G401 (cell line): ENCODE results near the gene ECT2. TPM values are rescaled to one million over a fixed set of nuclear protein-coding genes. Genes with fewer than 3 reads are reported as not detected.
"Not testable (repeated sequence)": the region's sequence is repeated elsewhere in the genome, so short reads cannot be mapped to it uniquely, and the experiment has no call there.

ENCODE experiments used
- DNase-seq: peaks from one replicate; pipeline ENCODE4 v3.0.0-alpha.2; 2015; ENCODE audit warnings: low spot score
- in situ Hi-C: cut with HindIII; loops from 2 replicates; pipeline ENCODE4 v1.10.0; 2016; ENCODE audit warnings: low sequenced_read_pairs, mixed read lengths
- total RNA-seq: library from RNA; depleted of rRNA; stranded (reverse); fragments of >200 nt; shearing (Covaris generic); gene quantifications from 2 replicates; pipeline ENCODE4 v1.2.3, GENCODE V29; 2014

ECT2 gene
- total RNA-seq, 1 experiment from 2014 or later: 90.0 TPM

- no peak for DNase-seq
- in situ Hi-C loops: no loop called here
These were observed 15.5 kb upstream of the ECT2 start for GRCh38 chr3:172735014-172735413.

DNA sequence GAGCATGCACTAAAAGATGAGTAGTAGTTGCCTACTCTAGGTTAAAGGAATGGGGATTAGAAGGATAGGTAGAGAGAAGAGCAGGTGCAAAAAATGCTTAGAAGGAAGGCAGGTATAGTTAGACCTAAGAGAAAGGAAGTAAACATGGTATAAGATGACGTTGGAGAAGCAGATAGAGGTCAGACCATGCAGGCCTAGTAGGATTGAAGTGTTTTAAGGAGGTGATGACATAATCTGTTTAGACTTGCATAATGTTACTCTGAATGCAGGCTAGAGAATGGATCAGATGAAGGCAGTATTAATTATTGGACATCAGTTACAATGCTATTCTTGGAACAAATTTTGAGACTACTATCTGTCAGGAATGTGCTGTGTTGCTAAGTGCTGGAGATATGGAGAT lies 11.1 kb upstream of the ECT2 start:
- in situ Hi-C loops: no loop called here
- DNase-seq: no peak

GRCh38 chr3:172746475-172746874 lies 4.1 kb upstream of the ECT2 start:
- in situ Hi-C loops: no loop called here
- no peak for DNase-seq

DNA sequence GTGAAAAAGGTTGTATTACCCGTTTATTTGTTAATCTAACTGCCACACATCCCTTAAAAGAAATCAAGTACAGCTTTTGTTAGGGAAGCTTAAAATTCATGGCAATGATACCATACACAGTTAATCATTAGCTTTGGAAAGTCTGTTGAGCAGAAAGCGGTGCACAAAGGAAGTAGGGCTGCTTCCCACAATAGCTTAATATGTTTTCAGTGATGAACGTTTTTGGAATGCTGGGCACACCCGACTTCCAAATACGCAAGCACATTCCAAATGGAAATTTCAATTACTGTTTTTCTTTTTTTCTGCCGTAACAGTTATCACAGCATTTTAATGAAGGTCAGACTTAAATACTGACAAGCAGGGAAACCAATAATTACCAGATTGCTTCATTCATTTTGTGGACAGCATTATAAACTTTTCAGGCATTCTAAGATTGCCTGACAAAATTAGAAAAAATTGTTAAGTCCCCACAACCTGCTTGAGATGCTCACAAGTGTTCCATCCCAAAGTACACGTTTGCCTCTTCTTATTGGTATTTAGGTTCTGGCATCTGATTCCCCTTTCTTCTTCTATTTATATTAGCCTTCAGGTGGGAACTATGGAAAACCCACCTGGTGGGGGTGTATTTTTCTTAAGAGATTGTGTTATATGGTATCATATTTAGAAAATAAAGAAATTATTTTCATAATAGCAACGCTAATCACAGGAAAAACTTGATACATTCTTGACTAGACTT lies 1.1 kb upstream of the ECT2 start:
- DNase-seq: peak; percentile 22
- in situ Hi-C loops: no loop called here

DNA sequence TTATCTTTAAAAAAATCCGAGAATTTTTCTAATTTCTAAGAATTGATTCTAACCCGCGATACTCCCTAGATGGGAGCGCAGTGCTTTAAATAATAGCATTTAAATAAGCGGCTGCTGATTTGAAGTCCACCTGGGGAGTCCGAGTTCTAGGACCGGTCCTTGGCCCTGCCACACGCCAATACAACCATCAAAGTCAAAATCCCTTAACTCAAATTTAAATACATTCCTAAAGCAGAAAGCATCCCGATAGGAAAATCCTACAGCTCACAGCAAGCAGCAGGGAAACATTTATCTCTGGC lies 508 bp upstream of the ECT2 start:
- in situ Hi-C loops: no loop called here
- no peak for DNase-seq

DNA sequence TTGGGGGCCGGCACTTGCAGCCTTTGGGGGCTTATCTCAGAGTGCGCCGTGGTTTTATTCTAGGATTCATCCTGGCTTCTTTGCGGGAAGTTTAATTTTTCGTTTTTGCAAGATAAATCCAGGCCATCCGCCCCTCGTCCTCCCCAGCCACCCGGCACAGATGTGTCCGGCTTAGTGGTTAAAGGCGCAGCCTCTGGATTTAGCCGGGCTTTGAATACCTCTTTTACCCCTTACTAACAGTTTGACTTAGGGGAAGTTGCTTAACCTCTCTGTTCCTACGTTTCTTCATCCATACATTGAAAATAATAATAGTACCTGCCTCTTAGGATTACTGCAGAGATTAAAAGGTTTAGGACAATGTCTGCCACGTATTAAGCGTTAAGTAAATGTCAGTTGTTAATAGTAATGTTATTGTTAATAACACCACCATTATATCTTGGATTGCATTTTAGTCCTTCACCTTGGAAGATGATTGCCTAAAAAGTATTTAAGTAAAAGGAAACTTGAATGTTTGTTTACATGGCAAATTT lies 714 bp downstream of the ECT2 start:
- peak; percentile 18 for DNase-seq
- in situ Hi-C loops: no loop called here

DNA sequence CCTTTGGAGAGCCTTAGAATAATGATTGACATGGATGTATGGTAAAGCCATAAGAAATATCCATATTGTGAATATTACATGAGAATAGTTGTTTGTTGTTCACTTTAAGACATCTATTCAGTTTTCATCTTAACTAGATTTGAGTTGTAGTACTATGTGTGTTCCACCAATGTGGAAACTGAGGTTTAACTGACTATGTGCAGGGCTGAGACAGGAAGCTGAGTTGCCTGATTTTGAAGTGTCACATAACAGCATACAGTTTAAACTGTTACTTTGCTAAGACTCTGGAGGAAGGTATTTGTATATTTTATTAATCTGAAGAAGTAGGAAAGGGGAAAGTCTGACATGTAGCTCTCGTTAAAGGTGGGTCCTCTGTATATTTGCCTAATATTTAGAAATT lies 2.1 kb downstream of the ECT2 start:
- no peak for DNase-seq
- in situ Hi-C loops: no loop called here

- in situ Hi-C loops: no loop called here
- no peak for DNase-seq
These were observed 2.6 kb downstream of the ECT2 start for GRCh38 chr3:172753125-172753524.

GRCh38 chr3:172760416-172760815 lies 9.9 kb downstream of the ECT2 start:
- DNase-seq, in situ Hi-C loops: not testable (repeated sequence)

DNA sequence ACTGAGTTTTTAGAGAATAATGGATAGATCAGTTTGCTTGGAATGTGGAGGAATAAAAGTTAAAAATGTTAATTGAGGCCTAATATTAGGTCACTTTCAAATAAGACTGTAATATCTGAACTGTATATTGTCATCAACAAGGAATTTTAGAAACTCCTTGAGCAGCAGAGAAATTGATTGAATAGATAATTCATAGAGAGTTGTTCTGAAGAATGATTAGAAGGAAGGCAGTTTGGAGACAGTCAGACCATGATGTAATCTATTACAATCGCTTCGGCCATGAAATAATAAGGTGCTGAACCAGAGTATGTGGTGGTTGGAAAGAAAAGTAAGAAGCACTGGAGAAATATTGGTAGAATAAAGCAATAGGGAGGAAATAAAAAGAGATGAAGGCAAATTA lies 15.7 kb downstream of the ECT2 start:
- no peak for DNase-seq
- in situ Hi-C loops: no loop called here

- DNase-seq: no peak
- in situ Hi-C loops: no loop called here
These were observed 16.3 kb downstream of the ECT2 start for GRCh38 chr3:172766718-172767405.

GRCh38 chr3:172770382-172770781 lies 19.9 kb downstream of the ECT2 start:
- no peak for DNase-seq

DNA sequence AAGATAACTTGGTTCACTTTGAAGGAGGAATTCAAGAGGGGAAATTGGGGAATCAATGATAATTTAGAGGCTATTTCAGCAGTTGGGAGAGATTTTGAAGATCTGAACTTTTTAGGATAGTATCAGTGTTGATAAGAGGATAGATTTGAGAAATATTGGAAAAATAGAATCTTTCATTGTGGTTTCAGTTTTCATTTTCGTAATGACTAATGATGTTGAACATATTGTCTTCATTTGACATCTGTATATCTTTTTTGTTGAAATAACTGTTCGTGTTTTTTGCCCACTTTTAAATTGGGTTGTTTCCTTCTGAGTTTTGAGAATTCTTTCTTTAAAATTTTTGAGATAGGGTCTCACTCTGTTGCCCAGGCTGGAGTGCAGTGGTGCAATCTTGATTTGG lies 21.1 kb downstream of the ECT2 start:
- DNase-seq: no peak
- in situ Hi-C loops: no loop called here

More at GRCh38 chr3:172770382-172770781, 19.9 kb downstream of the ECT2 start:
- in situ Hi-C loops: no loop called here

DNA sequence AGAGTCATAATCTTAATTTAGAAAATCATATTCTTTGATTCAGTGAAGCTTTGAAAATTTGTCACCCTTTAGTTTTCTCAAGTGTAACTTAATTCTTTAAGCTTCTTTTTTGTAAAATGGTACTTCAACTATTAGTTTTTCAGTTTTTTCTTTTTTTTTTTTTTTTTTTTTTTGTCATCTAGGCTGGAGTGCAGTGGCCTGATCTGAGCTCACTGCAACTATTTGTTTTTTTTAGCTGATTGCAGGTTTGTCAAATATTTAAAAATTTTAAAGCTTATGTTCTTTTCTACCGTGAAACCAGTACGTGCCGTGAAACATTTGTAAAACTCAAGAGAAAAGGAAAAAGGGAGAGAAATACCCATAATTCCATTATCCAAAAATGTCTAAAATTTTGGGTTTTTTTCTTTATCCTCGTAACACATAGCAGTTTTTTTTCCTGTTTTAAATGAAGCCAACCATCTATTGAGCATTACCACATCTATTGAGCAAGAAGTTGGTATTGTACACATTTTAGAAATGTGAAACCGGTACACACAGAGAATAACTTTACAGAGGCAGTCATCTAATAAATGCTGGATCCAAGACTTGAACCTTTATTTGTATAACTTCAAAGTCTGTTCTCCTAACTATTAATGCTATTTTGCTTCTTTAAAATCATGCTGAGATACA lies 25.7 kb downstream of the ECT2 start:
- DNase-seq: no peak
- in situ Hi-C loops: no loop called here

- in situ Hi-C loops: no loop called here
- no peak for DNase-seq
These were observed 27.4 kb downstream of the ECT2 start for GRCh38 chr3:172777901-172778300.

DNA sequence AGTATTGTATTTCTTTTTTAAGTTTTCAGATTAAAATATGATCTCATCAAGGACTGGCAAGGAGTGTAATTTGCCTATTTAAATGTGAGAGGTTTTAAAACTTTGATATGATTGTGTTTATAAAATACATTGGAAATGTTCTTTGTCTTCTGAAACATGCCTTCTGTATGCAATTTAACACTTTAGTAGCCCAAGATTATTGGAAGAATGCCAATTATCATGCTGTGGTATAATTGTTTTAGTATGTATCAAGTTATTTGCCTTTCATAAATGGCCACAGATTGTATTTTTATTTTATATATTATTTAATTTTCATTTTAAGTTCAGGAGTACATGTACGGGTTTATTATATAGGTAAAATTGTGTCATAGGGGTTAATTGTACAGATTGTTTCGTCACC lies 31.7 kb downstream of the ECT2 start:
- in situ Hi-C loops: no loop called here
- no peak for DNase-seq

GRCh38 chr3:172786036-172786435 lies 35.5 kb downstream of the ECT2 start:
- no peak for DNase-seq
- in situ Hi-C loops: no loop called here

GRCh38 chr3:172787019-172787418 lies 36.5 kb downstream of the ECT2 start:
- no peak for DNase-seq
- in situ Hi-C loops: no loop called here

GRCh38 chr3:172787746-172788145 lies 37.2 kb downstream of the ECT2 start:
- in situ Hi-C loops: no loop called here
- no peak for DNase-seq

DNA sequence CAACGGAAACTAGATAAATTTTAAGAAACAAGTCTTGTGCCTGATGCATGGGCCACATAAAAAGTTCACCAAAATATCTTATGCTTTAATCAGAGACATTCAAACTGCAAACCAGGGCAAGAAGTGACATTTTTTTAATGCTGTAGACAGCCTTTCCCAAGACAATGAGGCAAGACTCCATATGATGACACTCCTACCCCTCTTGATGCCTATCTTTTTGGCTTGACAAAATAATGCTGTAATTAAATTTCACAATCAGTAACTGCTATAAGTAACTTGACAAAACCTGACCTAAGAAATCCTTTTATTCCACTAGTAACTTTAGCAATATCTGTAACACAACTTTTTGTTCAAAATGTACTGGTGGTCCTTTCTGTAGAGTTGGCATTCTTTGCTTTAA lies 48.7 kb downstream of the ECT2 start:
- in situ Hi-C loops: no loop called here
- DNase-seq: no peak
